HCT116 (cell line): Measurements from ENCODE around the gene SRRT. TPM values are rescaled to one million over a fixed set of nuclear protein-coding genes. Genes with fewer than 3 reads are reported as not detected.

Experiments
- ATAC-seq: fragments of 200-7000 bp; cut with Tn5 transposase; 2 replicates; pipeline ENCODE4 v1.9.1; 2020; ENCODE audit warnings: mild to moderate bottlenecking, moderate library complexity
- BruUV-seq: library from RNA; stranded (reverse); fragments of 400-500 nt; replicated peaks from 2 replicates; lab custom pipeline; 2021; lab: Mats Ljungman, UMichigan
- CTCF ChIA-PET: fragments of 300-600 bp; sonication (Branson Sonifier 250); formaldehyde crosslinking; loops from one replicate; lab custom pipeline; 2021; ENCODE audit warnings: antibody characterized with exemption; lab: Charles Lee
- POLR2A ChIA-PET: fragments of 300-600, 350-600 bp; sonication (Branson Sonifier 250); formaldehyde crosslinking; loops from one replicate; lab custom pipeline; 2021; ENCODE audit warnings: antibody characterized with exemption; lab: Charles Lee
- RAD21 ChIA-PET, 2 experiments: fragments of 300-600 bp; sonication (Branson Sonifier 250); formaldehyde crosslinking; loops; one replicate each; lab custom pipeline; 2023; ENCODE audit warnings: low total read pairs in 2 of 2; ENCODE audit not compliant: uncharacterized antibody in 2 of 2, unreplicated experiment in 2 of 2, low non-redundant PET in 1 of 2; lab: Charles Lee
- DNase-seq: peaks from one replicate; pipeline ENCODE4 v3.0.0-alpha.2; 2010; ENCODE audit warnings: low read depth, low spot score
- H2AFZ ChIP-seq: fragments of 200-600 bp; shearing (Covaris generic), sonication (generic); 2 replicates; pipeline ENCODE4 v1.6.1; 2017; ENCODE audit warnings: low read depth, mixed run types, mixed read lengths, antibody characterized with exemption, low read length; ENCODE audit not compliant: poor library complexity, severe bottlenecking
- H3K27ac ChIP-seq: 2 replicates; pipeline ENCODE4 v1.5.1; 2012; ENCODE audit warnings: low read depth, low read length
- H3K27me3 ChIP-seq: fragments of 200-600 bp; sonication (generic); 2 replicates; pipeline ENCODE4 v1.6.1; 2016; ENCODE audit warnings: mixed run types, low read length, mixed read lengths; ENCODE audit not compliant: insufficient read depth
- H3K36me3 ChIP-seq, 2 experiments: fragments of 200-500 bp in 1 of 2; fragments of 200-600 bp in 1 of 2; sonication (Bioruptor generic) in 1 of 2; sonication (generic) in 1 of 2; 2 replicates each; pipeline versions ENCODE4 v1.5.1 to v1.6.1; 2014 to 2016; ENCODE audit warnings: low read length in 2 of 2, inconsistent platforms in 1 of 2, mixed read lengths in 1 of 2, mixed run types in 1 of 2; ENCODE audit not compliant: insufficient read depth in 2 of 2, control insufficient read depth in 1 of 2
- H3K4me1 ChIP-seq, 2 experiments: fragments of 200-600 bp in 1 of 2; sonication (generic) in 1 of 2; 2 replicates each; pipeline versions ENCODE4 v1.5.1 to v1.6.1; 2012 to 2017; ENCODE audit warnings: low read length in 2 of 2, inconsistent platforms in 1 of 2, mild to moderate bottlenecking in 1 of 2, mixed read lengths in 1 of 2, mixed run types in 1 of 2, moderate library complexity in 1 of 2; ENCODE audit not compliant: insufficient read depth in 2 of 2, control insufficient read depth in 1 of 2
- H3K4me2 ChIP-seq: fragments of 200-600 bp; sonication (generic); 2 replicates; pipeline ENCODE4 v1.6.1; 2017; ENCODE audit warnings: mixed run types, low read length, mixed read lengths
- H3K4me3 ChIP-seq, 2 experiments: fragments of 200-600 bp in 1 of 2; sonication (generic) in 1 of 2; replicated peaks in 1 of 2; 2 replicates each; pipeline ENCODE4 v1.5.1; 2011 to 2016; ENCODE audit warnings: low read length in 2 of 2, control low read depth in 1 of 2, low read depth in 1 of 2, mild to moderate bottlenecking in 1 of 2, mixed read lengths in 1 of 2, mixed run types in 1 of 2
- H3K79me2 ChIP-seq: fragments of 200-600 bp; sonication (generic); 2 replicates; pipeline ENCODE4 v1.6.1; 2017; ENCODE audit warnings: mild to moderate bottlenecking, mixed run types, low read length, moderate library complexity, mixed read lengths; ENCODE audit not compliant: insufficient read depth
- H3K9ac ChIP-seq: fragments of 200-600 bp; sonication (generic); 2 replicates; pipeline ENCODE4 v1.6.1; 2016; ENCODE audit warnings: low read length, mixed read lengths
- H3K9me2 ChIP-seq: fragments of 200-600 bp; sonication (generic), shearing (Covaris generic); 2 replicates; pipeline ENCODE4 v1.6.1; 2017; ENCODE audit warnings: mixed run types, mild to moderate bottlenecking, moderate library complexity; ENCODE audit not compliant: insufficient read depth
- H3K9me3 ChIP-seq, 2 experiments: fragments of 200-500 bp in 1 of 2; fragments of 200-600 bp in 1 of 2; sonication (Bioruptor generic) in 1 of 2; sonication (generic) in 1 of 2; 2 replicates each; pipeline ENCODE4 v1.6.1; 2014 to 2017; ENCODE audit warnings: low read length in 2 of 2, mixed read lengths in 2 of 2, inconsistent platforms in 1 of 2, low read depth in 1 of 2, mild to moderate bottlenecking in 1 of 2, mixed run types in 1 of 2, moderate library complexity in 1 of 2; ENCODE audit not compliant: control insufficient read depth in 1 of 2, insufficient read depth in 1 of 2
- H4K20me1 ChIP-seq: fragments of 200-600 bp; sonication (generic), shearing (Covaris generic); 2 replicates; pipeline ENCODE4 v1.6.1; 2017; ENCODE audit warnings: mixed run types, mild to moderate bottlenecking, moderate library complexity; ENCODE audit not compliant: insufficient read depth
- CTCF ChIP-seq, 3 experiments: fragments of 200-600 bp in 1 of 3; sonication (generic) in 1 of 3; IDR thresholded peaks in 2 of 3; conservative IDR thresholded peaks in 1 of 3; 2 replicates each; pipeline ENCODE4 v1.5.1; 2012 to 2017; ENCODE audit warnings: low read depth in 2 of 3, low read length in 2 of 3, antibody characterized with exemption in 1 of 3, borderline replicate concordance in 1 of 3, control low read depth in 1 of 3, mild to moderate bottlenecking in 1 of 3, mixed read lengths in 1 of 3, mixed run types in 1 of 3, moderate library complexity in 1 of 3; ENCODE audit not compliant: insufficient read depth in 1 of 3
- MAX ChIP-seq: IDR thresholded peaks from 2 replicates; pipeline ENCODE4 v1.6.1; 2012
- SIN3A ChIP-seq: IDR thresholded peaks from 2 replicates; pipeline ENCODE4 v1.6.1; 2012; ENCODE audit warnings: low read depth
- intact Hi-C: fragments of 100-400 bp; cut with micrococcal nuclease; formaldehyde crosslinking; loops from 2 replicates; pipeline ENCODE4 v1.10.0; 2022
- total RNA-seq: library from RNA; stranded (reverse); gene quantifications from one replicate; pipeline ENCODE4 v1.2.1, GENCODE V29; 2021; ENCODE audit not compliant: unreplicated experiment
- TF ChIP-seq, protein P1 (sequence below): IDR thresholded peaks from 2 replicates; pipeline ENCODE4 v1.6.1; 2012; ENCODE audit warnings: low read depth

SRRT gene
- total RNA-seq, 1 experiment from 2014 or later, result 252 TPM

GRCh38 chr7:100865372-100865911 is 9.5 kb upstream of the SRRT start:
- POLR2A ChIA-PET, result no interaction called here
- no peak overlapping the region for H2AFZ ChIP-seq
- no peaks in the 10 kb centered on the region for H3K9me3 ChIP-seq
- TF ChIP-seq, protein P1, sequence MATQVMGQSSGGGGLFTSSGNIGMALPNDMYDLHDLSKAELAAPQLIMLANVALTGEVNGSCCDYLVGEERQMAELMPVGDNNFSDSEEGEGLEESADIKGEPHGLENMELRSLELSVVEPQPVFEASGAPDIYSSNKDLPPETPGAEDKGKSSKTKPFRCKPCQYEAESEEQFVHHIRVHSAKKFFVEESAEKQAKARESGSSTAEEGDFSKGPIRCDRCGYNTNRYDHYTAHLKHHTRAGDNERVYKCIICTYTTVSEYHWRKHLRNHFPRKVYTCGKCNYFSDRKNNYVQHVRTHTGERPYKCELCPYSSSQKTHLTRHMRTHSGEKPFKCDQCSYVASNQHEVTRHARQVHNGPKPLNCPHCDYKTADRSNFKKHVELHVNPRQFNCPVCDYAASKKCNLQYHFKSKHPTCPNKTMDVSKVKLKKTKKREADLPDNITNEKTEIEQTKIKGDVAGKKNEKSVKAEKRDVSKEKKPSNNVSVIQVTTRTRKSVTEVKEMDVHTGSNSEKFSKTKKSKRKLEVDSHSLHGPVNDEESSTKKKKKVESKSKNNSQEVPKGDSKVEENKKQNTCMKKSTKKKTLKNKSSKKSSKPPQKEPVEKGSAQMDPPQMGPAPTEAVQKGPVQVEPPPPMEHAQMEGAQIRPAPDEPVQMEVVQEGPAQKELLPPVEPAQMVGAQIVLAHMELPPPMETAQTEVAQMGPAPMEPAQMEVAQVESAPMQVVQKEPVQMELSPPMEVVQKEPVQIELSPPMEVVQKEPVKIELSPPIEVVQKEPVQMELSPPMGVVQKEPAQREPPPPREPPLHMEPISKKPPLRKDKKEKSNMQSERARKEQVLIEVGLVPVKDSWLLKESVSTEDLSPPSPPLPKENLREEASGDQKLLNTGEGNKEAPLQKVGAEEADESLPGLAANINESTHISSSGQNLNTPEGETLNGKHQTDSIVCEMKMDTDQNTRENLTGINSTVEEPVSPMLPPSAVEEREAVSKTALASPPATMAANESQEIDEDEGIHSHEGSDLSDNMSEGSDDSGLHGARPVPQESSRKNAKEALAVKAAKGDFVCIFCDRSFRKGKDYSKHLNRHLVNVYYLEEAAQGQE, result no peak
- no peak for TF ChIP-seq MAX
- TF ChIP-seq CTCF (IDR thresholded peaks at IDR 0.05 in 2 of 3, conservative IDR thresholded peaks at IDR 0.05 in 1 of 3; ENCODE audit: borderline replicate concordance in 1 of 3, insufficient read depth in 1 of 3, low read depth in 2 of 3, low read length in 2 of 3), result peak in 2 of 3 experiments; percentile 26 to 39; a peak in 3 of 6 replicates
- TF ChIP-seq SIN3A, result no peak
- DNase-seq, result peak; percentile 68
- BruUV-seq, result no TSS peak
- H3K36me3 ChIP-seq, result peaks cover 2 to 7% of the 10 kb centered on the region in 2 experiments; a peak in 3 of 4 replicates
- CTCF ChIA-PET, result no interaction called here
- H3K27ac ChIP-seq, result peak overlapping the region; percentile 100
- ATAC-seq, result peak; percentile 57
- H3K4me3 ChIP-seq, result peak overlapping the region; percentile 90 to 95
- peaks cover 31% of the 10 kb centered on the region for H3K79me2 ChIP-seq
- no peaks in the 10 kb centered on the region for H3K27me3 ChIP-seq
- intact Hi-C loops, result no loop called here
- RAD21 ChIA-PET, result no interaction called here
- H3K4me1 ChIP-seq, result peaks cover 25 to 39% of the 10 kb centered on the region in 2 experiments
- no peaks in the 10 kb centered on the region for H3K9me2 ChIP-seq
- H4K20me1 ChIP-seq, result no peaks in the 10 kb centered on the region
- H3K9ac ChIP-seq, result peak overlapping the region; percentile 99
- peak overlapping the region; percentile 89 for H3K4me2 ChIP-seq
